Body of pancreas (tissue), 4 donors: ENCODE measurements around the gene TNXB. TPM values are rescaled to one million over a fixed set of nuclear protein-coding genes. Genes with fewer than 3 reads are reported as not detected.
"Not testable (repeated sequence)": the region's sequence is repeated elsewhere in the genome, so short reads cannot be mapped to it uniquely, and the experiment has no call there.

ENCODE experiments used
- ATAC-seq: fragments of 150-250 bp; one replicate; pipeline ENCODE4 v1.9.1; 2016
- DNase-seq, 4 donors: peaks; one replicate each; pipeline ENCODE4 v3.0.0-alpha.2; 2019
- H3K27ac ChIP-seq, 4 donors: fragments of 200-600 bp; sonication (generic); 1 replicate in 3 of 4; 2 replicates in 1 of 4; pipeline versions ENCODE4 v1.5.1 to v1.6.1; 2016 to 2019; ENCODE audit warnings: mild to moderate bottlenecking in 1 of 4, mixed read lengths in 1 of 4, moderate library complexity in 1 of 4
- H3K27me3 ChIP-seq, 2 donors: fragments of 200-600 bp; sonication (generic); one replicate each; pipeline ENCODE4 v1.6.0; 2016; ENCODE audit warnings: mild to moderate bottlenecking in 1 of 2
- H3K36me3 ChIP-seq, 2 donors: fragments of 200-600 bp; sonication (generic); replicated peaks in 1 of 2; 2 replicates each; pipeline ENCODE4 v1.5.1; 2016; ENCODE audit warnings: low read depth in 2 of 2; ENCODE audit not compliant: insufficient read depth in 1 of 2
- H3K4me1 ChIP-seq: fragments of 200-600 bp; sonication (generic); one replicate; pipeline ENCODE4 v1.6.0; 2016
- H3K4me3 ChIP-seq, 2 donors: fragments of 200-600 bp; sonication (generic); 1 replicate in 1 of 2; 2 replicates in 1 of 2; pipeline ENCODE4 v1.5.1; 2016 to 2019
- H3K9me3 ChIP-seq, 3 donors: fragments of 200-600 bp; sonication (generic); 1 replicate in 2 of 3; 2 replicates in 1 of 3; pipeline ENCODE4 v1.5.1; 2016
- WGBS, 2 donors: methylation state at CpG; one replicate each; pipeline ENCODE4 v1.1.5; 2017; 5-methylcytosine and 5-hydroxymethylcytosine counted together
- intact Hi-C: fragments of 100-400 bp; cut with DNase I; formaldehyde crosslinking; loops from one replicate; pipeline ENCODE4 v1.15.1; 2023
- total RNA-seq, 2 donors: library from RNA; depleted of rRNA; stranded (reverse); fragments of >200 nt; gene quantifications; one replicate each; pipeline ENCODE4 v1.1.0, GENCODE V29; 2016

The TNXB gene
- total RNA-seq, 2 donors from 2014 or later = 24.9 to 36.6 TPM

GRCh38 chr6:32039321-32040274 lies 69.5 kb downstream of the TNXB start:
- H3K4me1 ChIP-seq, H3K4me3 ChIP-seq, H3K36me3 ChIP-seq, H3K9me3 ChIP-seq, intact Hi-C loops, DNase-seq, H3K27ac ChIP-seq, ATAC-seq, H3K27me3 ChIP-seq: not testable (repeated sequence)
- 43 to 60% methylated on average over 16 to 21 of the region's 24 CpGs for WGBS, 2 donors

DNA sequence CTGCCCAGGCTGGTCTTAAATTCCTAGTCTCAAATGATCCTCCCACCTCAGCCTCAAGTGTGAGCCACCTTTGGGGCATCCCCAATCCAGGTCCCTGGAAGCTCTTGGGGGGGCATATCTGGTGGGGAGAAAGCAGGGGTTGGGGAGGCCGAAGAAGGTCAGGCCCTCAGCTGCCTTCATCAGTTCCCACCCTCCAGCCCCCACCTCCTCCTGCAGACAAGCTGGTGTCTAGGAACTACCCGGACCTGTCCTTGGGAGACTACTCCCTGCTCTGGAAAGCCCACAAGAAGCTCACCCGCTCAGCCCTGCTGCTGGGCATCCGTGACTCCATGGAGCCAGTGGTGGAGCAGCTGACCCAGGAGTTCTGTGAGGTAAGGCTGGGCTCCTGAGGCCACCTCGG lies 70.3 kb downstream of the TNXB start:
- H3K9me3 ChIP-seq, H3K36me3 ChIP-seq, H3K4me3 ChIP-seq, H3K4me1 ChIP-seq, H3K27me3 ChIP-seq, ATAC-seq, H3K27ac ChIP-seq, DNase-seq, intact Hi-C loops: not testable (repeated sequence)
- 50 to 58% methylated on average over 2 of the region's 5 CpGs for WGBS, 2 donors

GRCh38 chr6:32037598-32038524 lies 71.3 kb downstream of the TNXB start, which contains the start of gene CYP21A2:
CYP21A2 (plus strand) TSS chr6:32038415; CDS start chr6:32038423, 8 bp downstream.
- H3K9me3 ChIP-seq, H3K27me3 ChIP-seq, intact Hi-C loops, ATAC-seq, H3K27ac ChIP-seq, H3K4me3 ChIP-seq, DNase-seq, H3K4me1 ChIP-seq, H3K36me3 ChIP-seq: not testable (repeated sequence)
- 45 to 57% methylated on average over 5 to 8 of the region's 19 CpGs for WGBS, 2 donors

GRCh38 chr6:32037136-32037535 lies 72.0 kb downstream of the TNXB start:
- ATAC-seq, H3K27ac ChIP-seq, DNase-seq, H3K4me3 ChIP-seq, H3K27me3 ChIP-seq, H3K9me3 ChIP-seq, intact Hi-C loops, H3K4me1 ChIP-seq, H3K36me3 ChIP-seq: not testable (repeated sequence)
- 61 to 78% methylated on average over 4 to 5 of the region's 5 CpGs for WGBS, 2 donors

DNA sequence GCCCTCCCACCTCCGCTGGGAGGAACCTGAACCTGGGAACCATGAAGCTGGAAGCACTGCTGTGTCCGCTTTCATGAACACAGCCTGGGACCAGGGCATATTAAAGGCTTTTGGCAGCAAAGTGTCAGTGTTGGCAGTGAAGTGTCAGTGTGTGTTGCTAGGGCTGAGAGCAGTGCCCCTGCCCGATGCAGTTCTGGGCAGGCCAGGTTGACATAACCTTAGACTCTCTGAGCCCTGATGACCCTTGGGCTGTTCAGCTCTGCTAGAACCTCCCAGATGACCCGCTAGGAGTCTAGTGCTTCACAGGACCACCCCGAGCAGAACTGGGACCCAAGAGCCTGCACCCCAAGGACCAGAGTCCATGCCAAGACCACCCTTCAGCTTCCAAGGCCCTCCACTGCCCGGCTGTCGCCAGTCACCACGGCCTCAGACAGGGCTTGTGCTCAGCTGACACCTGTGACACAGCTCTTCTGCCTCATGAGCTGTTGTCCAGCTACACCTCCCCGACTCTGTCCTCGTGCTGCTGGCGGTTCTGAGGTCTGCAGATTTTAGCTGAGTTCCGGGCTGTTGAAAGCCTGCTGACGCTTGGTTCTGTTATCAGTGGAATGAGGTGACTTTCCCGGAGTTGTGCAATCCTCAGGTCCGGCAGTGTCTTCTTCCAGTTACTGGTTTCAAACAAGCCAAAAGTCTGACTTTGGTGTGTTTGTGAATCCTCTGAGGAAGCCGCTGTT lies 73.7 kb downstream of the TNXB start:
- H3K4me3 ChIP-seq, intact Hi-C loops, H3K27ac ChIP-seq, H3K4me1 ChIP-seq, H3K9me3 ChIP-seq, H3K27me3 ChIP-seq, DNase-seq, H3K36me3 ChIP-seq: not testable (repeated sequence)
- peak; percentile 41 for ATAC-seq
- no CpG with 5 or more reads among the region's 16 CpGs for WGBS, 2 donors

- H3K36me3 ChIP-seq, H3K4me1 ChIP-seq, ATAC-seq, DNase-seq, H3K4me3 ChIP-seq, H3K27ac ChIP-seq, H3K9me3 ChIP-seq, intact Hi-C loops, H3K27me3 ChIP-seq: not testable (repeated sequence)
- WGBS, 2 donors = 60 to 90% methylated on average over 1 to 2 of the region's 14 CpGs
Measured at GRCh38 chr6:32029553-32029952, 79.6 kb downstream of the TNXB start.

DNA sequence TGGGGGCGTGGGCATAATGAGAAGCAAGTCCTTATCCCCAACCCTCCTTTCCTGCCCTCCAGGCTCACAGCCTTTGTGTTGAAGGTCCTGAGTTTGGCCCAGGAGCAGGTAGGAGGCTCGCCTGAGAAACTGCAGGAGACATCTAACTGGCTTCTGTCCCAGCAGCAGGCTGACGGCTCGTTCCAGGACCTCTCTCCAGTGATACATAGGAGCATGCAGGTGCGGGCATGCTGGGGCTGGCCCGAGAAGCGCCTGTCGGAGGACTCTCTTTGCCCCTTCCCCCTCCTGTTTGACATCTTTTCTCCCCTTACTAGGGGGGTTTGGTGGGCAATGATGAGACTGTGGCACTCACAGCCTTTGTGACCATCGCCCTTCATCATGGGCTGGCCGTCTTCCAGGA lies 80.5 kb downstream of the TNXB start:
- H3K27ac ChIP-seq, ATAC-seq, H3K9me3 ChIP-seq, DNase-seq, H3K27me3 ChIP-seq, H3K36me3 ChIP-seq, intact Hi-C loops, H3K4me1 ChIP-seq, H3K4me3 ChIP-seq: not testable (repeated sequence)
- 81% methylated on average over 7 of the region's 10 CpGs; no CpG with 5 or more reads in 1 of the 2 donors for WGBS, 2 donors

DNA sequence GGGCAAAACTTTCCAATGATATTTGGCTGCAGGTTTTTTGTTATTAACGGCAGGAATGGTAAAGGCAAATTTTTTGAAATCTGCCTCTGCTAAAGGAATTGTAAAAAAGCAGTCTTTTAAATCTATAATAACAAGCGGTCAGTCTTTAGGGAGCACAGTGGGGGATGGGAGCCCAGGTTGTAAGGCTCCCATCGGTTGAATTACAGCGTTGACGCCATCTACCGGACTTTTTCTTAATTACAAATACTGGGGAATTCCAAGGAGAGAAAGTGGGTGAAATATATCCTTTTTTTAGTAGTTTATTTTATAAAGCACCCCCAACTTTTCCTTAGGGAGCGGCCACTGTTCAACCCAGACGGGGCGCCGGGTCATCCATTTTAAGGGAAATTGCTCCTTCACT lies 87.0 kb downstream of the TNXB start:
- no CpG with 5 or more reads among the region's 10 CpGs for WGBS, 2 donors
- ATAC-seq, H3K36me3 ChIP-seq, H3K4me3 ChIP-seq, DNase-seq, intact Hi-C loops, H3K27me3 ChIP-seq, H3K4me1 ChIP-seq, H3K9me3 ChIP-seq, H3K27ac ChIP-seq: not testable (repeated sequence)

- H3K27ac ChIP-seq, H3K4me3 ChIP-seq, H3K4me1 ChIP-seq, intact Hi-C loops, H3K27me3 ChIP-seq, H3K9me3 ChIP-seq, DNase-seq, H3K36me3 ChIP-seq: not testable (repeated sequence)
- no CpG with 5 or more reads among the region's 6 CpGs for WGBS, 2 donors
- ATAC-seq = peak; percentile 89
Measured at GRCh38 chr6:32014547-32014946, 94.6 kb downstream of the TNXB start, which contains the start of gene C4B. C4B (plus strand) TSS chr6:32014795; CDS start chr6:32014846, 51 bp downstream.

DNA sequence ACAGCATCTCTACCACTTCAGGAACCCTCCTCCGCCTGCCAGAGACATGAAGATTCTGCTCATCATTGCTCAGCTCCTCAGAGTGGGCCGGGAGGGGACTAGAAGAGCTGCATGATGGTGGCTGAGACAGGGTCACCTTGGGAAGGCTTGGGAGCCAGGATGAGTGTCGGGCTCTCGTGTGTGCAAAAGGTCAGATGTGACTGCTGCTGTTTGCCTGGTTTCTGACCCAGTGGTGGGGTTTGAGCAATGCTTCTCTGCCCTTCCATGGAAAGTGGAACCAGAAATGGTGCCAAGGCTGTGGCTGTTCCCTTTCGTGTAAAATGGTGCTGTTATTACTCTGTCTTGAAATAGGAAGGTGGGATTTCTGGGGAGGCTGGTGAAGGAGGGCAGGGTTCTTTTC lies 95.4 kb downstream of the TNXB start:
- DNase-seq = not testable (repeated sequence)

More for the DNA sequence above, 95.4 kb downstream of the TNXB start:
- no CpG with 5 or more reads among the region's 5 CpGs for WGBS, 2 donors
- intact Hi-C loops, H3K4me3 ChIP-seq, H3K4me1 ChIP-seq, ATAC-seq, H3K27ac ChIP-seq, H3K36me3 ChIP-seq, H3K9me3 ChIP-seq, H3K27me3 ChIP-seq: not testable (repeated sequence)
